HG03066 (cell line): ENCODE data around the gene SNX4.
"Not testable (repeated sequence)": the region's sequence is repeated elsewhere in the genome, so short reads cannot be mapped to it uniquely, and the experiment has no call there.

ENCODE experiments used
- ATAC-seq: cut with Tn5 transposase; IDR thresholded peaks from one replicate; pipeline ENCODE4 v1.9.1; 2021; ENCODE audit warnings: low read depth; ENCODE audit not compliant: unreplicated experiment

Gene SNX4

GRCh38 chr3:125406070-125406469, 113.9 kb downstream of the SNX4 start:
- ATAC-seq: no peak

- ATAC-seq: not testable (repeated sequence)
Measured at GRCh38 chr3:125405515-125405914, 114.5 kb downstream of the SNX4 start.

- ATAC-seq: no peak
Measured at GRCh38 chr3:125403789-125404188, 116.2 kb downstream of the SNX4 start.

DNA sequence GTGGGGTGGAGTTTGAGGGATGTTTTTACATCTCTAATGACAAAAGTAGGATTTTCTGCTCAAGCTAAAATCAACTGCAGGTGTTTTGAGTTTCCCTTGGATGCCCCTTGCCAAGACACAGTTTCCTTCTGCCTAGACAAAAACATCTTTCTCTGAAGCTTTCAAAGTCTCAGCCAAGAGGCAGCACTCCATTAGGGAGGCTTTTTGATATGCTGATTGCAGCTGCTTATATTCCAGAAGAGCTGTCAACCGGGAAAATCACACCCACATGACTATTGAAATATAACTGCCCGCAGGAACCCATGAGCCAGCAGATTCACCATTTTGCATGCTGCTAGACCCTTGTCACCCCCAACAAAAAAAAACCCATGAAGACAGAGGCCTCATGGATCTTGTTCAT, 117.4 kb downstream of the SNX4 start:
- ATAC-seq: no peak

DNA sequence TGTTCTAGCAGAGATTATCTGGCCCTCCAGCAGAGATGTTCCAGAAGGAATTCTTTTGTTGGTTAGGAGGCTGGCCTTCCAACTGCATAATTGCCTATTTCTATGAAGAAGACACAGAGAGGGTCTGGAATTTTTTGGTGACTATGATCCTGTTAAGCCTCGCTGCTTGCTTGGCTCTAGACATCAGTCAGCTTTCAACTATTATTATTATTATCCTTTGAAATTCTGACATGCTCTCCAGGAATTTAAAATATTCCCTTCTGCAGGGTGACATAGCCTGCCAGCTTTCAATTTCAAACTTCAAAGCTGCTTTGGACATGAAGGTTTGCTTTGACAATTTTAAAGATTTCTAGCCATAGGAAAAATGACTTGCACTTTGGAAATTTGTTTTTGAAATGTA, 118.6 kb downstream of the SNX4 start:
- ATAC-seq: no peak

DNA sequence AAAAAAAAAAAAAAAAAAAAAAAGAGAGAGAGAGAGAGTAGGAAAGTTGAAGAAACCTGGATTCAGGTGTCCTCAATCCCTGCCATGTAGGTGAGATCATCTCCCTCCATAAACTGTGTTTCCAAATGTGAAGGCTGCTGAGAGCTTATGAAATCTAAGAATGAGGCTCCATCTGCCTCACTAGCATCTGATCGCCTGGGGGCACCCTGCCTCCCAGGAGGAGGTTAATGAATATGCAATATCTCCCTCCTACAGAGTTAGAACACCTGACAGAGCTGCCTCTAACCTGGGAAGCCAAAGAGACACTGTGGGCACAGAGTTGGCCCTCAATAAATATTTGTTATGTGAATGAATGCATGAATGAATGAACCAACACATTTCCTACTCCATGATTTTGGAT, 121.0 kb downstream of the SNX4 start:
- ATAC-seq: no peak
